H1 (cell line): Measurements from ENCODE around the gene STRIT1. TPM values are rescaled to one million over a fixed set of nuclear protein-coding genes. Genes with fewer than 3 reads are reported as not detected.

Source experiments
- CTCF ChIA-PET: fragments of 300-600 bp; sonication (Branson Sonifier 250); formaldehyde crosslinking; loops from one replicate; lab custom pipeline; 2021; ENCODE audit not compliant: partially characterized antibody; lab: Charles Lee
- POLR2A ChIA-PET: fragments of 300-600 bp; sonication (Branson Sonifier 250); formaldehyde crosslinking; loops from one replicate; lab custom pipeline; 2021; ENCODE audit warnings: inconsistent platforms; ENCODE audit not compliant: partially characterized antibody; lab: Charles Lee
- DNase-seq, 2 experiments: peaks; one replicate each; pipeline versions ENCODE4 v3.0.0 to v3.0.0-alpha.2; 2010 to 2022; ENCODE audit warnings: low spot score in 2 of 2, low read depth in 1 of 2, mixed read lengths in 1 of 2
- FAIRE-seq: peaks from 2 replicates; lab custom pipeline; 2011; peaks lifted over from hg19 to GRCh38; lab: Jason Lieb, UNC
- H2AFZ ChIP-seq: 2 replicates; pipeline ENCODE4 v1.8.1; 2012; ENCODE audit warnings: low read length, inconsistent platforms
- H2AK5ac ChIP-seq: 2 replicates; pipeline ENCODE4 v1.6.1; 2013; ENCODE audit warnings: low read depth, low read length
- H2BK120ac ChIP-seq: replicated peaks from 2 replicates; pipeline ENCODE3; 2013; ENCODE audit warnings: low read depth, low read length, inconsistent platforms
- H2BK12ac ChIP-seq: 2 replicates; pipeline ENCODE4 v1.6.1; 2013; ENCODE audit warnings: low read depth, low read length
- H2BK15ac ChIP-seq: 2 replicates; pipeline ENCODE4 v1.6.1; 2013; ENCODE audit warnings: low read length
- H2BK20ac ChIP-seq: 2 replicates; pipeline ENCODE4 v1.6.1; 2013; ENCODE audit warnings: low read length
- H2BK5ac ChIP-seq: 2 replicates; pipeline ENCODE4 v1.6.1; 2013; ENCODE audit warnings: low read depth, low read length
- H3K14ac ChIP-seq: 2 replicates; pipeline ENCODE4 v1.6.1; 2013; ENCODE audit warnings: inconsistent platforms; ENCODE audit not compliant: insufficient read length
- H3K18ac ChIP-seq: 2 replicates; pipeline ENCODE4 v1.6.1; 2013; ENCODE audit warnings: low read length; ENCODE audit errors: extremely low read depth
- H3K23ac ChIP-seq: 2 replicates; pipeline ENCODE4 v1.6.1; 2013; ENCODE audit warnings: inconsistent platforms; ENCODE audit not compliant: insufficient read length
- H3K23me2 ChIP-seq: 2 replicates; pipeline ENCODE4 v1.6.1; 2013; ENCODE audit warnings: low read depth, low read length
- H3K27ac ChIP-seq: 2 replicates; pipeline ENCODE4 v1.6.1; 2011; ENCODE audit warnings: low read depth, low read length, inconsistent platforms
- H3K27me3 ChIP-seq, 4 experiments: replicated peaks in 1 of 4; 1 replicate in 1 of 4; 2 replicates in 3 of 4; pipeline versions ENCODE4 v1.6.1 to v1.8.1; 2011 to 2013; ENCODE audit warnings: low read length in 3 of 4, mild to moderate bottlenecking in 3 of 4, inconsistent platforms in 2 of 4, mixed read lengths in 2 of 4, moderate library complexity in 1 of 4; ENCODE audit not compliant: control insufficient read depth in 3 of 4, insufficient read depth in 3 of 4; ENCODE audit errors: extremely low read depth in 1 of 4
- H3K36me3 ChIP-seq, 4 experiments: 2 replicates each; pipeline versions ENCODE4 v1.6.1 to v1.8.1; 2011 to 2013; ENCODE audit warnings: mild to moderate bottlenecking in 4 of 4, low read length in 3 of 4, moderate library complexity in 2 of 4, control low read depth in 1 of 4, inconsistent platforms in 1 of 4; ENCODE audit not compliant: insufficient read depth in 4 of 4, control insufficient read depth in 2 of 4
- H3K4ac ChIP-seq: replicated peaks from 2 replicates; pipeline ENCODE3; 2013; ENCODE audit warnings: low read length, low read depth, mixed read lengths, inconsistent platforms; ENCODE audit not compliant: insufficient read length
- H3K4me1 ChIP-seq, 4 experiments: replicated peaks in 1 of 4; 1 replicate in 1 of 4; 2 replicates in 3 of 4; pipeline versions ENCODE4 v1.6.1 to v1.8.1; 2011 to 2013; ENCODE audit warnings: low read length in 3 of 4, inconsistent platforms in 2 of 4, mixed read lengths in 1 of 4; ENCODE audit not compliant: insufficient read depth in 4 of 4, control insufficient read depth in 3 of 4
- H3K4me2 ChIP-seq, 2 experiments: 2 replicates each; pipeline versions ENCODE4 v1.6.1 to v1.8.1; 2011 to 2013; ENCODE audit warnings: low read depth in 2 of 2, low read length in 2 of 2, control low read depth in 1 of 2, inconsistent platforms in 1 of 2, mild to moderate bottlenecking in 1 of 2; ENCODE audit not compliant: insufficient read depth in 1 of 2
- H3K4me3 ChIP-seq, 4 experiments: fragments of 200-600, 300-600 bp in 1 of 4; sonication (generic), shearing (Covaris generic), sonication (Bioruptor Twin) in 1 of 4; 2 replicates each; pipeline versions ENCODE4 v1.5.1 to v1.8.1; 2011 to 2016; ENCODE audit warnings: low read length in 4 of 4, low read depth in 3 of 4, control low read depth in 2 of 4, inconsistent platforms in 2 of 4, mild to moderate bottlenecking in 2 of 4, mixed read lengths in 1 of 4, moderate library complexity in 1 of 4; ENCODE audit not compliant: insufficient read depth in 2 of 4; ENCODE audit errors: extremely low read depth in 1 of 4
- H3K56ac ChIP-seq: replicated peaks from 2 replicates; pipeline ENCODE3; 2013; ENCODE audit warnings: low read depth, mild to moderate bottlenecking, mixed read lengths, low read length, inconsistent platforms; ENCODE audit not compliant: insufficient read length
- H3K79me1 ChIP-seq: 2 replicates; pipeline ENCODE4 v1.6.1; 2013; ENCODE audit warnings: low read depth, low read length, control low read depth
- H3K79me2 ChIP-seq, 2 experiments: 2 replicates each; pipeline versions ENCODE4 v1.6.1 to v1.8.1; 2012 to 2013; ENCODE audit warnings: low read length in 2 of 2, mild to moderate bottlenecking in 2 of 2, inconsistent platforms in 1 of 2; ENCODE audit not compliant: insufficient read depth in 2 of 2, control insufficient read depth in 1 of 2
- H3K9ac ChIP-seq, 4 experiments: replicated peaks in 1 of 4; 1 replicate in 1 of 4; 2 replicates in 3 of 4; pipeline versions ENCODE4 v1.6.1 to v1.8.1; 2011 to 2013; ENCODE audit warnings: low read depth in 3 of 4, low read length in 3 of 4, control low read depth in 2 of 4, mild to moderate bottlenecking in 2 of 4, moderate library complexity in 2 of 4, inconsistent platforms in 1 of 4; ENCODE audit errors: extremely low read depth in 1 of 4
- H3K9me3 ChIP-seq, 2 experiments: 2 replicates each; pipeline versions ENCODE4 v1.6.1 to v1.8.1; 2012 to 2013; ENCODE audit warnings: mild to moderate bottlenecking in 2 of 2, moderate library complexity in 2 of 2, control low read depth in 1 of 2, inconsistent platforms in 1 of 2, low read depth in 1 of 2, low read length in 1 of 2, mixed read lengths in 1 of 2; ENCODE audit not compliant: insufficient read depth in 2 of 2
- H4K20me1 ChIP-seq, 2 experiments: replicated peaks in 1 of 2; 2 replicates each; pipeline versions ENCODE3 to v1.8.1; 2011 to 2013; ENCODE audit warnings: inconsistent platforms in 2 of 2, low read length in 2 of 2, mild to moderate bottlenecking in 1 of 2; ENCODE audit not compliant: insufficient read depth in 2 of 2, control insufficient read depth in 1 of 2
- H4K5ac ChIP-seq: 2 replicates; pipeline ENCODE4 v1.6.1; 2013; ENCODE audit warnings: low read length, low read depth, mixed read lengths, inconsistent platforms; ENCODE audit not compliant: insufficient read length
- H4K8ac ChIP-seq: 2 replicates; pipeline ENCODE4 v1.8.0; 2013; ENCODE audit warnings: mild to moderate bottlenecking, moderate library complexity, low read length, inconsistent platforms; ENCODE audit not compliant: insufficient read depth; ENCODE audit errors: extremely low read depth
- H4K91ac ChIP-seq: replicated peaks from 2 replicates; pipeline ENCODE3; 2013; ENCODE audit warnings: low read length, mixed read lengths, inconsistent platforms; ENCODE audit not compliant: insufficient read length
- BACH1 ChIP-seq: IDR thresholded peaks from 2 replicates; pipeline ENCODE4 v1.6.1; 2012; ENCODE audit warnings: low read length, improper control_type of control experiment
- EZH2 ChIP-seq: fragments of 200-600 bp; sonication (generic); IDR thresholded peaks from 2 replicates; pipeline ENCODE4 v1.7.1; 2012; ENCODE audit warnings: low read depth, mild to moderate bottlenecking, moderate library complexity, low read length, inconsistent platforms; ENCODE audit not compliant: severe bottlenecking
- HDAC6 ChIP-seq: IDR thresholded peaks from one replicate; pipeline ENCODE4 v1.7.1; 2012; ENCODE audit warnings: low read depth, mild to moderate bottlenecking, inconsistent platforms, low read length, moderate library complexity
- SAP30 ChIP-seq: fragments of 300-600 bp; sonication (generic); IDR thresholded peaks from 2 replicates; pipeline ENCODE4 v1.7.1; 2012; ENCODE audit warnings: low read length, moderate library complexity, mild to moderate bottlenecking, inconsistent platforms; ENCODE audit not compliant: insufficient read depth, insufficient replicate concordance
- TEAD4 ChIP-seq: IDR thresholded peaks from 2 replicates; pipeline ENCODE4 v1.6.1; 2012; ENCODE audit warnings: low read depth, low read length, inconsistent platforms, mixed read lengths
- WGBS, 2 experiments: shearing (Covaris generic) in 1 of 2; methylation state at CpG; one replicate each; pipeline versions ENCODE4 v1.1.6 to v1.1.7; 2013 to 2015; ENCODE audit warnings: low lambda C conversion rate in 2 of 2, mixed read lengths in 2 of 2, inconsistent platforms in 1 of 2, low coverage in 1 of 2, missing lambda C conversion rate in 1 of 2; ENCODE audit not compliant: insufficient replicate concordance in 2 of 2, insufficient coverage in 1 of 2, insufficient read length in 1 of 2; ENCODE audit errors: extremely low coverage in 1 of 2, missing lambda C conversion rate in 1 of 2; 5-methylcytosine and 5-hydroxymethylcytosine counted together
- polyA plus RNA-seq, 7 experiments: library from polyadenylated mRNA; depleted of rRNA in 3 of 7; stranded (reverse) in 5 of 7; unstranded in 2 of 7; fragments of >200 nt in 5 of 7; fragments of 200-250 nt in 2 of 7; gene quantifications; 1 replicate in 5 of 7; 2 replicates in 1 of 7; 4 replicates in 1 of 7; pipeline versions ENCODE4 v1.2.1 to v1.2.3, GENCODE V29; 2011 to 2013; ENCODE audit warnings: missing spikeins in 2 of 7, mixed read lengths in 2 of 7
- total RNA-seq: library from RNA; stranded (reverse); fragmentation: NEBNext Ultra II Directional; extraction: Animal tissue kit (Norgen Biotek cat#: 25700); gene quantifications from 2 replicates; pipeline ENCODE4 v1.2.1, GENCODE V29; 2021

The STRIT1 gene
- total and polyA plus RNA-seq, 2 of the 8 experiments (the other 6 are each of a cell fraction or from before 2014, with no cell fraction given), result 0.15 to 0.47 TPM

- Histone ChIP-seq H3K79me2 (no peaks in the 10 kb centered on the region), H3K4me3 (no peak overlapping the region), H2AK5ac (no peak overlapping the region), H4K91ac (no peak overlapping the region), H2BK20ac (no peak overlapping the region), H3K27ac (no peak overlapping the region), H3K23me2 (no peaks in the 10 kb centered on the region), H3K14ac (no peak overlapping the region), H4K20me1 (no peaks in the 10 kb centered on the region), H2AFZ (no peak overlapping the region), H3K4me1 (no peaks in the 10 kb centered on the region), H2BK15ac (no peak overlapping the region), H3K9ac (no peak overlapping the region), H3K79me1 (no peaks in the 10 kb centered on the region), H3K23ac (no peak overlapping the region), H4K5ac (no peak overlapping the region), H3K9me3 (no peaks in the 10 kb centered on the region; a peak in 1 of 4 replicates), H3K18ac (no peak overlapping the region), H2BK5ac (no peak overlapping the region), H3K4me2 (no peak overlapping the region), H3K56ac (no peak overlapping the region), H3K36me3 (no peaks in the 10 kb centered on the region), H3K4ac (no peak overlapping the region), H4K8ac (no peak overlapping the region), H2BK120ac (no peak overlapping the region), H3K27me3 (no peaks in the 10 kb centered on the region), H2BK12ac (no peak overlapping the region)
- DNase-seq, result no peak
- no peak for FAIRE-seq
- WGBS, 2 experiments, result 87% methylated on average over 2 of the region's 2 CpGs; no CpG with 5 or more reads in 1 of the 2 experiments
- POLR2A ChIA-PET, result no interaction called here
- TF ChIP-seq TEAD4 (no peak), BACH1 (no peak), EZH2 (no peak), HDAC6 (no peak), SAP30 (no peak)
- CTCF ChIA-PET, result interaction anchor here (0.7 kb wide), 1 partner anchor 410 kb away, joined by 3 read pairs; no protein-coding TSS in a partner anchor
Observed at GRCh38 chr3:155313916-155314315, 20.4 kb upstream of the STRIT1 start.
